Left ventricle myocardium inferior (tissue), 1 donor: ENCODE measurements around the gene SSBP2. TPM values are rescaled to one million over a fixed set of nuclear protein-coding genes. Genes with fewer than 3 reads are reported as not detected.

Source experiments
- DNase-seq: peaks from one replicate; pipeline ENCODE4 v3.0.0-alpha.2; 2020
- H3K27ac ChIP-seq: fragments of 200-600 bp; replicated peaks from 2 replicates; pipeline ENCODE4 v1.8.0; 2021
- H3K27me3 ChIP-seq: fragments of 200-600 bp; 2 replicates; pipeline ENCODE4 v1.8.0; 2021; ENCODE audit warnings: low read depth
- H3K36me3 ChIP-seq: fragments of 200-600 bp; 2 replicates; pipeline ENCODE4 v1.8.0; 2021
- H3K4me1 ChIP-seq: fragments of 200-600 bp; 2 replicates; pipeline ENCODE4 v1.8.0; 2021
- H3K4me3 ChIP-seq: fragments of 200-600 bp; 2 replicates; pipeline ENCODE4 v1.8.0; 2021; ENCODE audit warnings: mild to moderate bottlenecking, moderate library complexity
- H3K9me3 ChIP-seq: fragments of 200-600 bp; replicated peaks from 2 replicates; pipeline ENCODE4 v1.8.0; 2021
- CTCF ChIP-seq: fragments of 200-600 bp; IDR thresholded peaks from 2 replicates; pipeline ENCODE4 v1.8.0; 2021; ENCODE audit warnings: antibody characterized with exemption, mild to moderate bottlenecking, borderline replicate concordance
- intact Hi-C: fragments of 100-400 bp; cut with micrococcal nuclease; formaldehyde crosslinking; loops from one replicate; pipeline ENCODE4 v1.11.0; 2022
- total RNA-seq: library from RNA; stranded (reverse); fragmentation: NEBNext Ultra II Directional; extraction: Animal tissue kit (Norgen Biotek cat#: 25700); gene quantifications from one replicate; pipeline ENCODE4 v1.2.1, GENCODE V29; 2021
- donor health status: DM: no; HTN: yes; CAD: no; lungs with severe emphysema.

The SSBP2 gene
- total RNA-seq, 1 donor from 2014 or later: 40.7 TPM

GRCh38 chr5:81639556-81639955 is 111.3 kb downstream of the SSBP2 start:
- H3K27ac ChIP-seq: no peak overlapping the region
- intact Hi-C loops: no loop called here

GRCh38 chr5:81638471-81638870 is 112.4 kb downstream of the SSBP2 start:
- DNase-seq: no peak
- intact Hi-C loops: no loop called here
- Histone ChIP-seq H3K36me3 (peaks cover 17% of the 10 kb centered on the region), H3K27me3 (no peaks in the 10 kb centered on the region), H3K27ac (no peak overlapping the region), H3K9me3 (no peaks in the 10 kb centered on the region), H3K4me3 (no peak overlapping the region), H3K4me1 (peaks cover 5% of the 10 kb centered on the region)
- no peak for TF ChIP-seq CTCF

More at GRCh38 chr5:81639556-81639955, 111.3 kb downstream of the SSBP2 start:
- H3K27me3 ChIP-seq: no peaks in the 10 kb centered on the region
- H3K4me1 ChIP-seq: peaks cover 5% of the 10 kb centered on the region
- no peak for DNase-seq
- TF ChIP-seq CTCF: no peak
- H3K9me3 ChIP-seq: no peaks in the 10 kb centered on the region
- peaks cover 15% of the 10 kb centered on the region for H3K36me3 ChIP-seq
- no peak overlapping the region for H3K4me3 ChIP-seq

- no peaks in the 10 kb centered on the region for H3K4me1 ChIP-seq
- H3K27ac ChIP-seq: no peak overlapping the region
- H3K36me3 ChIP-seq: peaks cover 22% of the 10 kb centered on the region
- no peak for DNase-seq
- no peaks in the 10 kb centered on the region for H3K27me3 ChIP-seq
- H3K4me3 ChIP-seq: no peak overlapping the region
- intact Hi-C loops: no loop called here
- H3K9me3 ChIP-seq: no peaks in the 10 kb centered on the region
- TF ChIP-seq CTCF: no peak
These were observed 117.0 kb downstream of the SSBP2 start for GRCh38 chr5:81633891-81634290.

GRCh38 chr5:81633471-81633870 is 117.4 kb downstream of the SSBP2 start:
- H3K4me1 ChIP-seq: no peaks in the 10 kb centered on the region
- H3K27me3 ChIP-seq: no peaks in the 10 kb centered on the region
- TF ChIP-seq CTCF: no peak
- H3K9me3 ChIP-seq: no peaks in the 10 kb centered on the region
- peaks cover 23% of the 10 kb centered on the region for H3K36me3 ChIP-seq
- H3K4me3 ChIP-seq: no peak overlapping the region
- no peak for DNase-seq
- no peak overlapping the region for H3K27ac ChIP-seq
- intact Hi-C loops: no loop called here

- no peaks in the 10 kb centered on the region for H3K4me1 ChIP-seq
- TF ChIP-seq CTCF: no peak
- H3K27me3 ChIP-seq: no peaks in the 10 kb centered on the region
- no peak overlapping the region for H3K4me3 ChIP-seq
- no peak for DNase-seq
- no peaks in the 10 kb centered on the region for H3K9me3 ChIP-seq
- intact Hi-C loops: no loop called here
- H3K36me3 ChIP-seq: peaks cover 23% of the 10 kb centered on the region
- no peak overlapping the region for H3K27ac ChIP-seq
These were observed 118.2 kb downstream of the SSBP2 start for GRCh38 chr5:81632679-81633078.

- Histone ChIP-seq H3K4me1 (peaks cover 9% of the 10 kb centered on the region), H3K27me3 (no peaks in the 10 kb centered on the region), H3K9me3 (no peaks in the 10 kb centered on the region), H3K27ac (no peak overlapping the region), H3K36me3 (peaks cover 23% of the 10 kb centered on the region), H3K4me3 (no peak overlapping the region)
- TF ChIP-seq CTCF: no peak
- intact Hi-C loops: no loop called here
- no peak for DNase-seq
These were observed 119.3 kb downstream of the SSBP2 start for GRCh38 chr5:81631621-81632020.
